Epithelial cell of proximal tubule (primary cell): ENCODE measurements around the gene LRMDA. TPM values are rescaled to one million over a fixed set of nuclear protein-coding genes. Genes with fewer than 3 reads are reported as not detected.

Source experiments
- DNase-seq: peaks from one replicate; pipeline ENCODE4 v3.0.0-alpha.2; 2011; ENCODE audit warnings: low read depth
- H3K4me3 ChIP-seq: 2 replicates; pipeline ENCODE4 v1.5.1; 2011; ENCODE audit warnings: low read depth, mild to moderate bottlenecking, low read length
- CTCF ChIP-seq: conservative IDR thresholded peaks from 2 replicates; pipeline ENCODE4 v1.5.1; 2012; ENCODE audit warnings: low read depth, mild to moderate bottlenecking, low read length
- total RNA-seq: library from RNA; depleted of rRNA; stranded (reverse); fragments of >200 nt; gene quantifications from 2 replicates; pipeline ENCODE4 v1.2.3, GENCODE V29; 2015

LRMDA gene
- total RNA-seq, 1 donor from 2014 or later = 0.75 TPM

- TF ChIP-seq CTCF = no peak
These were observed 226.6 kb downstream of the LRMDA start for GRCh38 chr10:75658036-75658435.

DNA sequence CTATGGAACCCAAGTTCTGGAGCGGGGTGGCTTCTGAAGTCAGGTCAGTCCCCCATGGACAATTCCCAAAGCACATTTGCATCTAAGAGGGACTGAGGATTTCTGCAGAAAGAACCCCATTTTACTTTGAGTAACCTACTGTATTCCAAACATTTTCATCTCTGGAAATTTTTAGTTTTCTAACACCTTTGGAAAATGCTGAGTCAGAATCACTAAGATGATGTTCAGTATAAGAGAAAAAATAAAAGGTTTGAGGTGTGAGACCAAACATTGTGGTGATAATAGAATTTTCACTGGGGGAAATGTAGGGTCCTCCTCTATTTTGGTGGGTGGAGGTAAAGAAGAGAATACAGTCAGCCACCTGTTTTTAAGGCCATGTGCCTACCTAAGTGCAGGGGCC lies 227.1 kb downstream of the LRMDA start:
- no peak overlapping the region for H3K4me3 ChIP-seq
- DNase-seq = no peak
- no peak for TF ChIP-seq CTCF

More at GRCh38 chr10:75658036-75658435, 226.6 kb downstream of the LRMDA start:
- no peak overlapping the region for H3K4me3 ChIP-seq
- no peak for DNase-seq

DNA sequence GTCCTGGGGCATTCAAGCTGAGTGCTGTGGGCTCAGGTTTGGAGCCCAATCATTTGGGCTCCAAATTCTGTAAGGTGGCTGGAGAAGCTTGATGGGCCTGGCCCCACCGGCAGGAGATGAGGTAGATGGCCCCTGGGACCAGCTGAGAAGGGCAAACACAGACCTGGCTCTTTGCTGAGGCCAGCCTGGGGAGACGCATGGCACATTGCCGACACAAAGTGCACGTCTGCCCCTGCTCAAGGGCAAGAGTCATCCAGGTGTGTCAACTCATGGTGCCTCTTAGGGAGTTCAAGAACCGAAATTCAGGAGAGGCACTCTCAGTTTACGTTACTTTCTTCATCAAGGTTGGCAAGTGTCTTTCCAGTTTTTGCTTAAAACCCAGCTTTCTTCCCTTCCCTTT lies 227.5 kb downstream of the LRMDA start:
- H3K4me3 ChIP-seq = no peak overlapping the region
- DNase-seq = no peak
- no peak for TF ChIP-seq CTCF

DNA sequence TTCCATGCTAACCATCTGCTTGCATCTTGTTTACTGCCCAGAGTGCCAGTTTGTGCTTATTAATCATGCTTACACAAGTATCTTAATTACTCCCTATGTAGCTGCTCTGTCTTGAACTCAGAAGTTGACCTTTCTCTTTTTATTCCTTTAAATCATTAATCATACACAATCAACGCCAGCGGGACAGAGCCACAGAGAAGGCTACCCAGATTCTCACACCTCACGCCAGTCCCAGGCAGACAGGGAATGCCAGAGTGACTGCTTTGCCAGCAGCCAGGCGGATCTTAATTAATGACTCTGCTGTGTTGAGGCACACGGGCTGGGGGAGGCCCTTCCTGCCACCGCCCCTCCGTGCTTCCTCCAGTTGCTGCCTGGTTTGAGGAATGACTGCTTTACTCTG lies 229.4 kb downstream of the LRMDA start:
- no peak for DNase-seq
- TF ChIP-seq CTCF = no peak
- no peak overlapping the region for H3K4me3 ChIP-seq

- no peak for DNase-seq
- no peak for TF ChIP-seq CTCF
- H3K4me3 ChIP-seq = no peak overlapping the region
These were observed 231.3 kb downstream of the LRMDA start for GRCh38 chr10:75662715-75663114.

DNA sequence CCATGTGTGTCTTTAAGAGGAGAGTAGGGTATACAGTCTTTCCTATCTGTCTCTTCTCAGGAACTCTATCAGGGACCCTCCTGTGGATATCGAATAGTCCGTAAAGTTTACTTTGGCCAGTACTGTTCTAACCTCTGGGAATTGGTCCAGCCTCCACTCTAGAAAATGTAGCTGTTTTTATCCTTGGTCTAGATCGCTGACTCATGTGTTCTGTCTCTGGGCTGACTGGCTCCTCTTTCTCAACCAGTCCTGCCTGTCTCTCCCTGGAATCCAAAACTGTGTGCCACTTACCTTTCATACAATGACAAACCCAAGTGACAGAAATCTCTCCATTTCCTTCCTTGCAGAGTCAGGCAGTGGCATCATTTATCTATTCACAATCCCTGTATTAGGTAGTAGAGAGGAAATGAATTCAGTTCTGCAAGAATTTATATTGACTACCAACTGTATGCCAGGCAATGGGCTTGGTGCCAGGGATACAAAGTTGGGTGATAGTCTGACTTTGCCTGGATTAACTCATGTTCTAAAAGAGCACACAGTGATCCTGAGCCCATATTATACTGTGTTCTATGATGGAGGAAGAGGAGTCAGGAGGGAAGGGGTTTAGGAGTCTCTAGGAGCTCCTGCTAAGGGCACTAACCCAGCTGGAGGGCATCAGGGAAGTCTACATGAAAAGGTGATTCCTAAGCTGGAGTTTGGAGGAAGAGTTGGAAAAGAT lies 232.7 kb downstream of the LRMDA start:
- H3K4me3 ChIP-seq = no peak overlapping the region
- no peak for TF ChIP-seq CTCF
- no peak for DNase-seq

DNA sequence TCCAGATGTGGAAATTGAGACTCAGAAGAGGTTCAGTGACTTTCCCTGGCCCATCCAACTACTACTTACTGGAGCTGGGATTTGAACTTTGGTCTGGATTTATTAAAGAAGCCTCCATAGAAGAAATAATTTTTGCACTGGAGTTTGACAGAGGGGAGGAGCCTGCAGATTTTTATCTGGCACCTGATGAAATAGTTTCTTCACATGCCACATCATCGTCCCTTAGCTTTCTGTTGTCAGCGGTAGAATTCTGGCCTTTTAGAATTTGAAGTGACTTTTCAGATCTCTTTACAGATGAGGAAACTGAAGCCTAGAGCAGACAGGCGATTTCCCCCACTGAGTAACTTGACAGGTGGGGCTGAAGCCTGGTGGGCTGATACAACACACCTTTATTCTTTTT lies 233.5 kb downstream of the LRMDA start:
- TF ChIP-seq CTCF = no peak
- H3K4me3 ChIP-seq = no peak overlapping the region
- no peak for DNase-seq
